Activated T-helper 1 cell treated with anti-CD3 and anti-CD28 coated beads, Interleukin-2, amount 50 U/mL, for 16 hours (primary cell): ENCODE data around the gene ABCC5.
"Not testable (repeated sequence)": the region's sequence is repeated elsewhere in the genome, so short reads cannot be mapped to it uniquely, and the experiment has no call there.

Experiments
- DNase-seq, 2 donors: peaks; one replicate each; pipeline ENCODE4 v3.0.0-alpha.2; 2020; ENCODE audit warnings: low read depth in 1 of 2, low spot score in 1 of 2

Gene ABCC5

GRCh38 chr3:183896184-183896583 lies 121.5 kb downstream of the ABCC5 start:
- DNase-seq, result no peak

GRCh38 chr3:183895774-183896173 lies 121.9 kb downstream of the ABCC5 start:
- DNase-seq, result no peak

DNA sequence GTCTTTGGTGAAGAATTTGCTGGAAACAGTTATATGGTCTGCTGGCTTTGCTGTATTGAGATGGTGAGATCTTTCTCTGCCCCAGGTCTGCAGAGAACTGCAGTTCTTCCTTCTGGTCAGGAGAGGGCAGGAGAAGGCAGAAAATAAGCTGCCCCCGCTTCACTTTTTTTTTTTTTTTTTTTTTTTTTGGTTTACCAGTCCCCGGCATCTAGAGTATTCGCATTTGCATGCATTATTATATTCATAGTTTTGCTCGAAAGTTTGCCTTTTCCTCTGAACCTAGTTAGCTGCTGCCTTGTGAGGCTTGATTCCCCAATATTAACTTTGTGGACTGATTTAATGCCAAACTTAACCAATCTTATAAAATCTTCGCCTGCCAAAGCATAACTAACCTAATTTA lies 122.4 kb downstream of the ABCC5 start:
- DNase-seq, result no peak

DNA sequence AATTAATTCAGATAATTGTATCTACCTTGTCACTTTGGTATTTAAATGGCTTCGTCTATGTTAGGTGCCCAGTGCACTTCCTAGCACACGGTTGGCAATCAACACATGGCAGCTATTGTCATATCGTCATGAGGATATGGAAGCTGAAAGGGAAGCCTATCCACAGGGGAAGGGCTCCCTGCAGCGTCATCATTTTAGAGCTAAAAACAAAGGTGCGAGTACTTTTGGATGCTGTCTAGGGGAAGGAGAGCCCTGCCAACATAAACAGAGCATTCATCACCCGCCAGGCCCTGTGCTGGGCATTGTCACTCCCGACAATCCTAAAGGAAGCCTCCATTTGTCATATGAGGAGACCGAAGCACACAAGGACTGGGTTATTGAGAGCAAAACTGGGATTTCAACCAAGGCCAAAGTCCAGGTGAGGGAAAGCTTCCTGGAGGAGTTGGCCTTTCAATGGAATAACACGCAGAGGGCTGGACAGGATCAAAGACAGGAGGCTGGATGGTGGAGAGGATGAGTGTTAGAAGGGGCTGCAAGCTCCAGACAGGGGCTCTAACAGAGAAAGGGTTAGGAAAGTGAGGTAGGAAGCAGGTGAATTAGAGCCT lies 125.0 kb downstream of the ABCC5 start:
- DNase-seq, result no peak

DNA sequence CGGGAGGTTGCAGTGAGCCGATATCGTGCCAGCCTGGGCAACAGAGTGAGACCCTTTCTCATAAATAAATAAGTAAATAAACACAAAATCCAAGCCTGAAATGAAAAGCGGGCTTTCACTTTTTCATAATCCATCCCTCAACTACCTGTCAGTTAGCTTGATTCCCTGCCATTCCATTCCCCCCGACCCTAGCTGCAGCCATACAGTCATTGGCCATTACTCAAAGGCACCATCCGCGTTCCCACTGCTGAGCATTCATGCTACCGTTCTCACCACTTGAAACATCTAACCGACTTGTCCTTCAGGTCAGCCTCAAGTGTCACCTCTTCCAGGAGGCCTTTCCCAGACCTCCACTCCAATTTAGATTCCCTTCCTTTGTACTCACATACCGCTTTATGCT lies 131.9 kb downstream of the ABCC5 start:
- no peak for DNase-seq

DNA sequence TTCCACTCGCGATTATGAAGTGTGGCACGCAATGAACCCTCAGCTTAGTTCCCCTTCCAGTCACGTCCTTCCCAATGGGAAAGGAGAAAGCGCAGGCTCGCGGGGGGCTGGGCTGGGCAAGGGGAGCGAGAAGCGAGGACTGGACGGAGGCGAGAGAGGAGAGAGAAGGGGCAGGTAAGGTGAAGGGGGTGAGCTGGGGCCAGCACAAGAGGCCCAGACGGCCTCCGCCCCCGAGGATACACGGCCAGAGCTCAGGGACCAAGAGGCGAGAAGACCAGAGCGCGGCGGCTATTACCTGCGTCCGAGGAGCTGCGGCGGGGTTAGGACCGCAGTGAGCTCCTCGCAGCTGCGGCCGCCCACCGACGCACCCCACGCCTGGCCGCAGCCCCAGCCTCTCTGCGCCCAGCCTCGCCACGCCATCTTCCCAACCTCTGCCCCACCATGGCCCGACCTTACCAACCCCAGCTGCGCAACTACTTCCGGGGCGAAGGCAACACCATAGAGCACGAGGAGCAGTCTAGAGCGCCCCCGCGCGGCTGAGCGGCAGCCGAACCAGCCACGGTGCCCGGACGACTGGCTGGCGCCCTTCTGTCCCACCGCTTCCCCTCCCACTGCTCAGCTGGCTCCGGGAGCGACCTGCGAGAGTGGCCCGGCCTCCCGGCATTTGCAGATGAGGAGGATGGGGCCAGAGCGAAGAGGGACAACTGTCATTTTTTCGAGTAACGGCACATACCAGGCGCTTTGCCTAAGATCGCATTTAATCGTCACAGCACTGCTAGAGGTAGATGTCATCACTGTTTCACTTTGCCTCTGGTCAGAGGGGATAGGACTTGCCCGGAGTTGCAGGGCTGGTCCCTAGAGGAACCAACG lies 133.0 kb downstream of the ABCC5 start, which contains the start of gene PARL:
Gene PARL, minus strand, starts transcription at position 454 of the 870 bp plus-strand sequence. Its CDS starts 34 bp downstream, at position 420.
- DNase-seq, result peak; percentile 94 to 97

DNA sequence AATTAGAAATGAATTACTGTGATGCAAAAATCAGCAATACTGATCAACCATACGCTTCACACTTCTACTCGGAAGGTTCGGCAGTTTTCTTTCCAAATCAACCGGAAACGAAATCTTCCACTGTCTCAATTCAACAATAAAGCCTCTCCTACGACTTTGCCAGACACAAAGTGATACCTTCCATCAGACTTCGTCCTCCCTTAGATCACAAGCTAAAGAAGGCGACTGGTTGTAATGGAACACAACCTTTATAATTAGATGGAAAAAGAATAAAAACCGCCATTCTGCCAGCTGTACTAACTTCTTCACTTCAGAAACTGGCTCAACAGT lies 133.6 kb downstream of the ABCC5 start:
- DNase-seq, result no peak

GRCh38 chr3:183883291-183884096 lies 134.2 kb downstream of the ABCC5 start:
- DNase-seq, result no peak

GRCh38 chr3:183880121-183880520 lies 137.6 kb downstream of the ABCC5 start:
- no peak for DNase-seq

DNA sequence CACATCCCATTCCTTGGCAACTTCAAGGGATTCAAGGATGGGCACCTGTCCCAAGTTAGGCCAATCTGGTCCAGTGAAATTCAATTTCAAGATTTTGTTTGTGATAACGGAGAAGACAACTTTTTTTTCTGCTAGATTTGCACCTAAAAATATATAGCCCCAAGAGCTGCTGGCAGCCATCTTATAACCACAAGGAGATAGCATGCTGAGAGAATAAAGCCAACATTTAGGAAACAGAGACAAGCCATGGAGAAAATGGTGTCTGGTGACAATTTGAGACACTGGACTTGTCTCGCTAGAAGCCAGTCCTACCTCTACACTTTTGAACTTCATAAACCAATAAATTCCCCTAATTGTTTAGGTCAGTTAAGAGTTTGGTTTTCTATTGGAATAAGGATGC lies 138.4 kb downstream of the ABCC5 start:
- no peak for DNase-seq

DNA sequence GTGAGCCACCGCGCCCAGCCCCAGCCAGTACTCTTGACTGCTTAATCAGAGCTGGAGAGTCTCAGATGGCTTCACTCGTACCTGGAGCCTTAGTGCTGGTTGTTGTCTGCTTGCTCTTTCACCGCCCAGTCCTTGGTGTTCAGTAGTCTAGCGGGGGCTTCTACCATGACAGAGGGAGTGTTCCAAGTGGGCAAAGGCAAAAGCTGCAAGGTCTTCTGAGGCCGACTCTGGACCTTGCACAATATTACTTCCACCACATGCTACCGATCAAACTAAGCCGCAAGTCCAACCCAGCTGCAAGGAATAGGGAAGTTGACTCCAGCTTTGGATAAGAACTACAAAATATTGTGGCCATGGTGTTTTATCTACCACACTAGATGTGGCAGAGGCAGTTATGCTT lies 139.6 kb downstream of the ABCC5 start:
- DNase-seq, result no peak

DNA sequence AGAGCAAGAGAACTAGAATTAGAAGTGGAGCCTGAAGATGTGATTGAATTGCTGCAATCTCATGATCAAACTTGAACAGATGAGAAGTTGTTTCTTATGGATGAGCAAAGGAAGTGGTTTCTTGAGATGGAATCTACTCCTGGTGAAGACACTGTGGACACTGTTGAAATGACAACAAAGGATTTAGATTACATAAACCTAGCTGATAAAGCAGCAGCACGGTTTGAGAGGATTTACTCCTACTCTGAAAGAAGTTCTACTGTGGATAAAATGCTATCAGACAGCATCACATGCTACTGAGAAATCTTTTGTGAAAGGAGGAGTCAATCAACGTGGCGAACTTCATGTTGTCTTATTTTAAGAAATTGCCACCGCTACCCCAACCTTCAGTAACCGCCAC lies 140.5 kb downstream of the ABCC5 start:
- DNase-seq, result not testable (repeated sequence)

DNA sequence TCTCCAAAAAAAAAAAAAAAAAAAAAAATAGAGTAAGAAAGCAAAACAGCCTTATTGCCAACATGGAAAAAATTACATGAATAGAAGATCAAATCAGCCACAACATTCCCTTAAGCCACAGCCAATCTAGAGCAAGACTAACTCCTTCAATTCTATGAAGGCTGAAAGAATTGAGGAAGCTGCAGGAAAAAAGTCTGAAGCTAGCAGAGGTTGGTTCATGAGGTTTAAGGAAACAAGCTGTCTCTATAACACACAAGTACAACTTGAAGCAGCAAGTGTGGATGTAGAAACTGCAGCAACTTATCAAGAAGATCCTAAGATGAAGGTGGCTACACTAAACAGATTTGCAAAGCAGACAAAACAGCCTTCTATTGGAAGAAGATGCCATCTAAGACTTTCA lies 142.3 kb downstream of the ABCC5 start:
- DNase-seq, result no peak

- DNase-seq, result no peak
Observed at GRCh38 chr3:183873914-183874313, 143.8 kb downstream of the ABCC5 start.

GRCh38 chr3:183871541-183871940 lies 146.1 kb downstream of the ABCC5 start:
- DNase-seq, result no peak

DNA sequence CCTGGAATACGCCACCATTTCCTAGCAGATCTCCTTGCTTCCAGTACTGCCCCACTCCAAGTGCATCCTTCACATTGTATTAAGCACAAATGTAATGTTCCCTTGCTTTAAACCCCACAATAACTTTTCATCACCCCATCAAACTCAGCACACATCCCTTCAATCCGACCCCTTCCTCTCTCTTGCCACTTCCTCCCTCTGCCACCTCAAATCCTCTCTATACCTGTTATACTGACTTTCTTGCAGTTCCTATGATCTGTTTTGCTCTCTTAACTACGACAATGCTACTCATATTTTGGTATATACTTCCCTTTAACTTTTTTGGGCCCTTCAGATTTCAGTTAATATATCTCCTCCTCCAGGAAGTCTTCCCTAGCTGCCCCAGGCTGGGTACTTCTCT lies 147.1 kb downstream of the ABCC5 start:
- no peak for DNase-seq
